Ovary (tissue), 9 donors: ENCODE results near the gene ST7. TPM values are rescaled to one million over a fixed set of nuclear protein-coding genes. Genes with fewer than 3 reads are reported as not detected.

Source experiments
- DNase-seq, 5 donors: peaks; one replicate each; pipeline ENCODE4 v3.0.0-alpha.2; 2019 to 2020
- H3K27ac ChIP-seq, 2 donors: fragments of 200-600 bp; one replicate each; pipeline versions ENCODE4 v1.5.1 to v1.8.0; 2019 to 2022
- H3K27me3 ChIP-seq: fragments of 200-600 bp; one replicate; pipeline ENCODE4 v1.8.0; 2022
- H3K36me3 ChIP-seq: fragments of 200-600 bp; sonication (generic); one replicate; pipeline ENCODE4 v1.5.1; 2019
- H3K4me1 ChIP-seq: one replicate; pipeline ENCODE4 v1.8.1; 2013; ENCODE audit warnings: mild to moderate bottlenecking, moderate library complexity; ENCODE audit not compliant: insufficient read depth
- H3K4me3 ChIP-seq: fragments of 200-600 bp; sonication (generic); one replicate; pipeline ENCODE4 v1.5.1; 2017
- H3K9me3 ChIP-seq, 2 donors: fragments of 200-600 bp in 1 of 2; sonication (generic) in 1 of 2; one replicate each; pipeline versions ENCODE4 v1.5.1 to v1.8.1; 2013 to 2019; ENCODE audit warnings: mild to moderate bottlenecking in 1 of 2, moderate library complexity in 1 of 2
- EP300 ChIP-seq: sonication (generic); formaldehyde crosslinking; IDR thresholded peaks from one replicate; pipeline ENCODE4 v1.6.1; 2017; ENCODE audit warnings: antibody characterized with exemption
- POLR2A ChIP-seq: fragments of 450-650 bp; IDR thresholded peaks from one replicate; pipeline ENCODE4 v1.6.1; 2017; ENCODE audit warnings: antibody characterized with exemption, mild to moderate bottlenecking, moderate library complexity
- WGBS, 3 donors: extraction: QIAGEN DNeasy Blood & Tissue Kit in 1 of 3; methylation state at CpG; one replicate each; pipeline versions ENCODE4 v1.1.5 to v1.1.7; 2013 to 2017; 5-methylcytosine and 5-hydroxymethylcytosine counted together
- intact Hi-C, 4 donors: fragments of 100-400 bp; cut with DNase I; formaldehyde crosslinking; loops; one replicate each; pipeline versions ENCODE4 v1.11.0 to v1.15.1; 2022 to 2023
- polyA plus RNA-seq, 2 donors: library from polyadenylated mRNA; stranded (reverse); fragments of 200-250 nt in 1 of 2; fragments of 350-450 nt in 1 of 2; fragmentation: Illumina TruSeq in 1 of 2; extraction: RNeasy Lipid Tissue Mini Kit (QIAGEN cat#74804) in 1 of 2; gene quantifications; one replicate each; pipeline ENCODE4 v1.2.3, GENCODE V29; 2013 to 2014
- total RNA-seq, 7 donors: library from RNA; depleted of rRNA in 2 of 7; stranded (reverse); fragments of >200 nt in 2 of 7; fragmentation: NEBNext Ultra II Directional in 3 of 7; extraction: Animal tissue kit (Norgen Biotek cat#: 25700) in 3 of 7; gene quantifications; one replicate each; pipeline versions ENCODE4 v1.1.0 to v1.2.4, GENCODE V29; 2016 to 2023
- TF ChIP-seq, protein P1 (sequence below), 3 donors: fragments of 450-650 bp in 2 of 3; fragments of 200-600 bp in 1 of 3; IDR thresholded peaks; one replicate each; pipeline versions ENCODE4 v1.5.1 to v1.8.0; 2016 to 2022; ENCODE audit warnings: antibody characterized with exemption in 3 of 3, mild to moderate bottlenecking in 1 of 3
- donor health status: DM: no; HTN: no; CAD: no; lungs with moderate emphysema.
- donor health status: DM: no; HTN: no; CAD: no.
- donor health status: Bipolar disorder and iron deficiency.
- donor health status: DM: yes; HTN: yes; CAD: no.
- donor health status: DM: no; HTN: no; CAD: no.
- donor health status: DM: yes; HTN: yes; CAD: no.

The ST7 gene
- total and polyA plus RNA-seq, 9 donors = 14.1 to 37.7 (median 18.8) TPM

- intact Hi-C loops = no loop called here
- WGBS, 3 donors = 52 to 67% (median 57%) methylated on average over 2 of the region's 2 CpGs
- no peak for DNase-seq
Observed at GRCh38 chr7:116942504-116942903, 10.8 kb upstream of the ST7 start.

DNA sequence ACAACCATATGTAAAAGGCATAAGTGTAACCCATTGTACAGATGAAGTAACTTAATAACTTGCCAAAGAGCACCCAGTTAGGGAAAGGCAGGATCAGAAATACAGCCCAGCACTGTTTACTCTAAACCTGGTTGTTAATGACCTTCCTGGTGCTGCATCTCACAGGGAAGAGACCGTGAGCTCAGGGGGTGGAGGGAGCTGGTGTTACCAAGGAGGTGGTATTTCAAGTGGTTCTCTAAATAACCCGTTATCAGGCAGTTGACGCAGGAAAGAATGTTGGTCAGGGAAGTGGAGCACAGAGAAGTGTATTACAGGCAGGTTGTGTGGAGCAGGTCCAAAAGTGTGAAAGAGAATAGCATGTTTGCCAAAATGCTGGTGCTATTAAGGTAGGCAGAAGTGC, 4.4 kb upstream of the ST7 start:
- intact Hi-C loops = no loop called here
- no peak overlapping the region for H3K27ac ChIP-seq

More at GRCh38 chr7:116942504-116942903, 10.8 kb upstream of the ST7 start:
- Histone ChIP-seq H3K36me3 (no peaks in the 10 kb centered on the region), H3K27ac (no peak overlapping the region), H3K9me3 (no peaks in the 10 kb centered on the region), H3K27me3 (no peaks in the 10 kb centered on the region), H3K4me1 (no peaks in the 10 kb centered on the region), H3K4me3 (no peak overlapping the region)
- TF ChIP-seq EP300 (no peak), POLR2A (no peak)
- TF ChIP-seq, protein P1, sequence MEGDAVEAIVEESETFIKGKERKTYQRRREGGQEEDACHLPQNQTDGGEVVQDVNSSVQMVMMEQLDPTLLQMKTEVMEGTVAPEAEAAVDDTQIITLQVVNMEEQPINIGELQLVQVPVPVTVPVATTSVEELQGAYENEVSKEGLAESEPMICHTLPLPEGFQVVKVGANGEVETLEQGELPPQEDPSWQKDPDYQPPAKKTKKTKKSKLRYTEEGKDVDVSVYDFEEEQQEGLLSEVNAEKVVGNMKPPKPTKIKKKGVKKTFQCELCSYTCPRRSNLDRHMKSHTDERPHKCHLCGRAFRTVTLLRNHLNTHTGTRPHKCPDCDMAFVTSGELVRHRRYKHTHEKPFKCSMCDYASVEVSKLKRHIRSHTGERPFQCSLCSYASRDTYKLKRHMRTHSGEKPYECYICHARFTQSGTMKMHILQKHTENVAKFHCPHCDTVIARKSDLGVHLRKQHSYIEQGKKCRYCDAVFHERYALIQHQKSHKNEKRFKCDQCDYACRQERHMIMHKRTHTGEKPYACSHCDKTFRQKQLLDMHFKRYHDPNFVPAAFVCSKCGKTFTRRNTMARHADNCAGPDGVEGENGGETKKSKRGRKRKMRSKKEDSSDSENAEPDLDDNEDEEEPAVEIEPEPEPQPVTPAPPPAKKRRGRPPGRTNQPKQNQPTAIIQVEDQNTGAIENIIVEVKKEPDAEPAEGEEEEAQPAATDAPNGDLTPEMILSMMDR (IDR thresholded peaks at IDR 0.05) = no peak

DNA sequence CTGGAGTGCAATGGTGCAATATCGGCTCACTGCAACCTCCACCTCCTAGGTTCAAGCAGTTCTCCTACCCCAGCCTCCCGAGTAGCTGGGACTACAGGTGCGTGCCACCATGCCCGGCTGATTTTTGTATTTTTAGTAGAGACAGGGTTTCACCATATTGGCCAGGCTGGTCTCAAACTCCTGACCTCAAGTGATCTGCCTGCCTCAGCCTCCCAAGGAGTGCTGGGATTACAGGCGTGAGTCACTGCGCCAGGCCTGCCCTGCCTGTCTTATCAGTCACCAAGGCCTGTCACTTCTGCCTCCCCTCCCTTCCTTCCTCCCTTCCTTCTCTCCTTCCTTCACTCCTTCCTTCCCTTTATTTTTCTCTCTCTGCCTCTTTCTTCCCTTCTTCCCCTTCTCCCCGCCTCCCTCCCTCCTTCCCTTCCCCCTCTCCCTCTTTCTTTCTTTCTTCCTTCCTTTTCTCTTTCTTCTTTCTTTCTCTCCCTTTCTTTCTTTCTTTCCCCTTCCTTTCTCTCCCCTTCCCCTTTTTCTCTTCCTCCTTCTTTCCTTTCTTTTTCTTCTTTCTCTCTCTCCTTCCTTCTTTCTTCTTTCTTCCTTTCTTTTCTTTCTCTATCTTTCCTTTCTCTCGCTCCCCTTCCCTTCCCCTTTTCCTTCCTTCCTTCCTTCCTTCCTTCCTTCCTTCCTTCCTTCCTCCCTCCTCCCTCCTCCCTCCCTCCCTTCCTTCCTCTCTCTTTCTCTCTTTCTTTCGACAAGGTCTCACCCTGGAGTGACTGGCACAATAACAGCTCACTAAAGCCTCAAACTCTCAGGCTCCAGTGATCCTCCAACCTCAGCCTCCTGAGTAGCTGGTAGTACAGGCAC, 3.1 kb upstream of the ST7 start:
- no peaks in the 10 kb centered on the region for H3K36me3 ChIP-seq
- 92 to 97% (median 95%) methylated on average over 9 of the region's 9 CpGs for WGBS, 3 donors
- no peaks in the 10 kb centered on the region for H3K27me3 ChIP-seq
- H3K9me3 ChIP-seq = no peaks in the 10 kb centered on the region
- intact Hi-C loops = no loop called here
- DNase-seq = no peak
- TF ChIP-seq POLR2A = no peak
- TF ChIP-seq, protein P1 (IDR thresholded peaks at IDR 0.05) = no peak
- TF ChIP-seq EP300 = no peak
- peaks cover 2% of the 10 kb centered on the region for H3K4me1 ChIP-seq
- H3K27ac ChIP-seq = no peak overlapping the region
- no peak overlapping the region for H3K4me3 ChIP-seq

More for the DNA sequence above, 4.4 kb upstream of the ST7 start:
- Histone ChIP-seq H3K9me3 (no peaks in the 10 kb centered on the region), H3K36me3 (no peaks in the 10 kb centered on the region), H3K4me1 (no peaks in the 10 kb centered on the region), H3K27me3 (no peaks in the 10 kb centered on the region), H3K4me3 (no peak overlapping the region)
- TF ChIP-seq POLR2A (no peak), EP300 (no peak)
- TF ChIP-seq, protein P1 (IDR thresholded peaks at IDR 0.05) = no peak
- no peak for DNase-seq
- WGBS, 3 donors = 43 to 60% (median 54%) methylated on average over 3 of the region's 3 CpGs

DNA sequence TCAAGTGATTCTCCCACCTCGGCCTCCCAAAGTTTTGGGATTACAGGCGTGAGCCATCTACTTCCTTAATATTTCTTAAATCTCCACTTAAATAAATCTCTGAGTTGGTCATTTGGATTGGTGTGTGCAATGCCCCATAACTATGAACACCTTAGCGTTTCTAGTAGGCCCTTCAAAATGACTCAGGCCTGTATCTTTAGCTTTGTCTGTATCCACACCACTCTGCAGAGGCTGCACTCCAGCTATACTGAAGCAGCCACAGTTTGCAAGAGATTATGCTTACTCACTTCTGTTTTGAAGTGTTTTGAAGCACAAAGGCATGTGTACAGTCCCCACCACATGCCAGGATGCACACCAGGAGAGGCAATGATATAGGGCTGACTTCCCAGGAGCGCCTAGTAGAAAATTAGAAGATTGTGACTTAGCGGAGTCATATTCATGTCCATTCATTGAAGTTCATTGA, 2.4 kb upstream of the ST7 start:
- H3K27me3 ChIP-seq = no peaks in the 10 kb centered on the region
- TF ChIP-seq, protein P1 (IDR thresholded peaks at IDR 0.05) = no peak
- TF ChIP-seq POLR2A = no peak
- no peak for TF ChIP-seq EP300
- peaks cover 4% of the 10 kb centered on the region for H3K4me1 ChIP-seq
- no peak overlapping the region for H3K27ac ChIP-seq
- DNase-seq = no peak
- no peak overlapping the region for H3K4me3 ChIP-seq
- intact Hi-C loops = no loop called here
- H3K9me3 ChIP-seq = no peaks in the 10 kb centered on the region
- no peaks in the 10 kb centered on the region for H3K36me3 ChIP-seq
- WGBS, 3 donors = 97 to 98% (median 97%) methylated on average over 5 of the region's 5 CpGs
